HG03103 (cell line): Measurements from ENCODE around the gene RPF1.

Source experiments
- ATAC-seq: cut with Tn5 transposase; IDR thresholded peaks from one replicate; pipeline ENCODE4 v1.9.1; 2021; ENCODE audit warnings: low read depth; ENCODE audit not compliant: unreplicated experiment

The RPF1 gene

GRCh38 chr1:84541679-84542078, 62.6 kb downstream of the RPF1 start:
- ATAC-seq: no peak
